Measurements from ENCODE around the gene TUBB8B.
"Not testable (repeated sequence)": the region's sequence is repeated elsewhere in the genome, so short reads cannot be mapped to it uniquely, and the experiment has no call there.

Gene TUBB8B

DNA sequence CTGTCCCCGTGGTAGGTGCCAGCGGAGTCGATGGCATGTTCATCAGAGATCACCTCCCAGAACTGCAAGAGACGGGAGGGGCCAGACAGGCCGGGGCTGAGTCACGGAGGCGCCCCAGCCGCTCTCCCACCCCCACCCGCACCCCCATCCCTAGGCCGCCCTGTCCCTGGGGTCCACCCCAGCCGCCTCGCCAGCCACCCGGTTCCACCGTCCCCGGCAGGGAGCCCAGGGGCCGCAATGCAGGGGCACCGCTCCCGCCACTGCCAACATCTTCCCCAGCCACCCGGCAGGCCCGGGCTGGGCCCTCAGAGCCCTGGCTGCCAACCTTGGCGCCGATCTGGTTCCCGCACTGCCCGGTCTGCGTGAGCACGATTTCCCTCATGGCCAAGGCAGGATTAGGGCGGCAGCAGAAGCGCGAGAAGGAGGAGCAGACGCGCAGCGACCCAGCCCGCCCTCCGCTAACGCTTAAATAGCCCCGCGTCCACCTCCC, at the start of gene TUBB8B:
TSS of gene TUBB8B (minus strand) at position 440 of the 490 bp plus-strand sequence. CDS start at position 382, 58 bp downstream.
- not testable (repeated sequence) for FAIRE-seq

DNA sequence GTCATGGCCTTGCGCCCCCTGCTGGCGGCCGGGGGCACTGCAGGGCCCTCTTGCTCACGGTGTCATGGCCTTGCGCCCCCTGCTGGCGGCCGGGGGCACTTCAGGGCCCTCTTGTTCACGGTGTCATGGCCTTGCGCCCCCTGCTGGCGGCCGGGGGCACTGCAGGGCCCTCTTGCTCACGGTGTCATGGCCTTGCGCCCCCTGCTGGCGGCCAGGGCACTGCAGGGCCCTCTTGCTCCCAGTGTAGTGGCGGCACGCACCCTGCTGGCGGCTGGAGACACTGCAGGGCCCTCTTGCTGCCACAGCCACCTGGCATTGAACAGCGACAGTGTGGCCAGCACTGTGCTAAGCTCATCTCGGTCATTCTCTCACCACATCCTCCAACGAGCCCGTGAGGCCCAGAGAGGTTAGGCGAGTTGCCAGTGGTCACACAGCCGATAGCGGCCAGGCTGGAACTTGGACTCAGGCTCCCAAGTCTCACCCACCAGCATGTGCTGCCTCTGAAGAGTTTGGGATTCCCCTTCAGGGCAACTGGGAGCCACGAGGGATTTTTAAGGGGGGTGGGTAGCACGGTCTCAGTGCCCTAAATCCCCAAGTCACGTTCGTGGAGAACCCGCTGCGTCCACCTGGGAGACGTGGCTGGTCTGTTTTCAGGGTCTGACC, 48.0 kb upstream of the TUBB8B start:
- not testable (repeated sequence) for FAIRE-seq

DNA sequence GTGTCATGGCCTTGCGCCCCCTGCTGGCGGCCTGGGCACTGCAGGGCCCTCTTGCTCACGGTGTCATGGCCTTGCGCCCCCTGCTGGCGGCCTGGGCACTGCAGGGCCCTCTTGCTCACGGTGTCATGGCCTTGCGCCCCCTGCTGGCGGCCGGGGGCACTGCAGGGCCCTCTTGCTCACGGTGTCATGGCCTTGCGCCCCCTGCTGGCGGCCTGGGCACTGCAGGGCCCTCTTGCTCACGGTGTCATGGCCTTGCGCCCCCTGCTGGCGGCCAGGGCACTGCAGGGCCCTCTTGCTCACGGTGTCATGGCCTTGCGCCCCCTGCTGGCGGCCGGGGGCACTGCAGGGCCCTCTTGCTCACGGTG, 47.3 kb upstream of the TUBB8B start:
- FAIRE-seq, result not testable (repeated sequence)

DNA sequence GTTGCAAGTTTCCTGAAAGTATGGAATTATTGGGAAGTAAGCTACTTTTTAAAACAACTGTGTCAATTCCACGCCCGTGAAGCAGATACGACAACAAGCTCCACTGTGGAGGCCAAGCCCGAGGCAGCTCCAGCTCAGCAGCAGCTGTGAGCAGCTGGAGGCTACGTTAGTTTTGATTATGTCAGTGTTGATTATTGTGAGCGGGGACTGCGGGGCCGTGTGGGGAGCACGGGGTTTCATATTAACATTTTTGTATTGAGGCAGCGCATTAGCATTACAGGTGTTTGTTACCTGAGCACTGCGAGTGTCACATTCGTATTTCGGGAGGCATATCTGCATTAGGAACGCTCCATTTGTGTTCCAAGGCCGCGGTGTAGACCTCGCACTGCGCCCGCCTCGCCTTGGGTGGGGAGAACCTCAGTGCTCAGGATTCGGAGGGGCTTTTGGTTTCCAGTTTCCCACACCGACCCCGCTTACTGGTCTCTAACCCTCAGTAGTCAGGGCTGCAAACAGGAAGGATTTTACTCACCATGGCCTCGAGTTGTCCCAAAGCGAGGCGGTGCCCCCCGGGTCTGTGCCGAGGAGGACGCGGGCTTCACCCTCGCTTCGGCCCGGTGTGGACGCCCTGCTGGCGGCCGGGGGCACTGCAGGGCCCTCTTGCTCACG, 46.8 kb upstream of the TUBB8B start:
- not testable (repeated sequence) for FAIRE-seq

DNA sequence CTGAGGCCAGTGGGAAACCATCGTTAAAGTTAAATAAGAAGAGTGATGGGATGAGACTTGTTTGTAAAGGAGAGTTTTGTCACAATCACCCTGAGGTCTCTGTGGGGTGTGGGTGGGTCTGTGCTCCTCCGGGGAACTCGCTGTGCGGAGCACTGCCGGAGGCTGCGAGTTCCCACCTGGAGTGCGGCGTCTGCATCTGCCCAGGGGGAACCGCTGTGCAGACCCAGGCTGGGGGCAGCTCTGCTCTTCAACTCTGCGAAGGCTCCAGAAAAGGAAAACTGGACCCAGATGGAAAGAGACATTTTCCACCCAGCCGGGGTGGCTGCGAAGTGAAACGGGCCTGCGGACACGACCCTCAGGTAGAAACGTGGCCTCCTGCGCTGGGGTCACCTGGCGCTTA, 46.2 kb upstream of the TUBB8B start:
- FAIRE-seq, result not testable (repeated sequence)

DNA sequence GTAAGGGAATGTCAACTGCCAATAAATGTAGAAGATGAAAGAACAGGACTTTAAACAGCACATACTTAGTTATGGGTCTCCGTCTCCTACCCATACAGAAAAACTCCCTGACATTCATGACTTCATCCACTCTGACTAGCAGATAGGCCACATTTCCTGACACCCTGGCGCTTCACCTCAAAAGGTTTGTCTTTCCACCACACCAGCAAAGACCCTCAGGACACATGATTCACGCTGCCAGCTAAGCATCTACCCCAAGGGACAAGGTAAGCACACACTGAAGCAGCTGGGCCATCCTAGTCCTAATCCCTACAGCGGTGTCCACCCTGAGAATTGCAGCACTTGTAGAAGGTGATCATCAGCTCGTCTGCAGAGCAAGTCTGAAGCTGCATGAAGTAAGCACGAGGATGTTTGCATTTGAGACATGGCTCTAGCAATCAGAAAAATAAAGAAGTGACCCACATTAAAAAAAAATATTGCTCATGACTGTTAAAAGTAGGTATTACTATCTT, 44.5 kb upstream of the TUBB8B start:
- FAIRE-seq, result not testable (repeated sequence)

DNA sequence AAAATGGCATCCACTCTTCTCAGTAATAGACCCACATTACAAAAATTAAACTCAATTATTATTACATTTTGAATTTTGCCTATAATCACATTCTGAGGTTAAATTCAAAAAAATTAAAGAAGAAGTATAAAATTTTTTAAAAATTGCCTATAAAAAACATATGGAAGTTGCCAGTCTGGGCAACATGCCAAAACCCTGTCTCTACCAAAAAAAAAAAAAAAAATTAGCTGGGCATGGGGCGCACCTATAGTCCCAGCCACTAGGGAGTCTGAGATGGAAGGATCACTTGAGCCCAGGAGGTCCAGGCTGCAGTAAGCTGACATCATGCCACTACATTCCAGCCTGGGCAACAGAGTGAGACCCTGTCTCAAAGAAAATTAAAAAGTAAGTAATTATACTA, 42.1 kb upstream of the TUBB8B start:
- FAIRE-seq, result not testable (repeated sequence)

DNA sequence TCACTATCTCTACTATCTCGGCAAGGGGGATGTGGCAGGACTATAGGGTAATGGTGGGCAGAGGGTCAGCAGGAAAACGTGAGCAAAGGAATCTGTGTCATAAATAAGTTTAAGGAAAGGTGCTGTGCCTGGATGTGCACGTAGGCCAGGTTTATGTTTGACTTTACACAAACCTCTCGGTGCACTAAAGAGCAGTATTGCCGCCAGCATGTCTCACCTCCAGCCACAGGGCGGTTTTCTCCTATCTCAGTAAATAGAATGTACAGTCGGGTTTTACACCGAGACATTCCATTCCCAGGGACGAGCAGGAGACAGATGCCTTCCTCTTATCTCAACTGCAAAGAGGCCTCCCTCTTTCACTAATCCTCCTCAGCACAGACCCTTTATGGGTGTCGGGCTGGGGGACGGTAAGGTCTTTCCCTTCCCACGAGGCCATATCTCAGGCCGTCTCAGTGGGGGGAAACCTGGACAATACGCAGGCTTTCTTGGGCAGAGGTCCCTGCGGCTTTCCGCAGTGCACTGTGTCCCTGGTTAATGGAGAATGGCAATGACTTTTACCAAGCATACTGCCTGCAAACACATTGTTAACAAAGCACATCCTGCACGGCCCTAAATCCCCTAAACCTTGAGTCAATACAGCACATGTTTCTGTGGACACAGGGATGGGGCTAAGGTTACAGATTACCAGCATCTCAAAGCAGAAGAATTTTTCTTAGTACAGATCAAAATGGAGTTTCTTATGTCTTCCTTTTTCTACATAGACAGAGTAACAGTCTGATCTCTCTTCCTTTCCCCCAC, 41.2 kb upstream of the TUBB8B start:
- not testable (repeated sequence) for FAIRE-seq

DNA sequence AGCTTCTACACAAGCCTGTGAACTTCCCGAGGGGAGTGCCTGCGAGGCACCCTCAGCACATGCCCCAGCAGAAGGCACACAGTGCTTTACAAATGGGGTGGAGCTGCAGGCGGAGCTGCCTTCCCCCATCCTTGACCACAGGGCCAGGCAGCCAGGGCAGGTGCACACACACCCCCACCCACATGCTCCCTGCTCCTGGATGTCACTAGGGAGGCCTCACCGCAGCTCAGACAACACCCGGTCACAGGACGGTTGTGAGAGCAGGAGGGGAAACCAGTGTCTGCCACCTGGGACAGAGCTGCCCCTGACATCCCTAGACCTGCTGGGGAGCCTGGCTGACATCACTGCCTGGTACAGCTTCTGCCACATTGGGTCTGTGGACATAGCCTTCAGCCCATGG, 39.7 kb upstream of the TUBB8B start:
- not testable (repeated sequence) for FAIRE-seq

DNA sequence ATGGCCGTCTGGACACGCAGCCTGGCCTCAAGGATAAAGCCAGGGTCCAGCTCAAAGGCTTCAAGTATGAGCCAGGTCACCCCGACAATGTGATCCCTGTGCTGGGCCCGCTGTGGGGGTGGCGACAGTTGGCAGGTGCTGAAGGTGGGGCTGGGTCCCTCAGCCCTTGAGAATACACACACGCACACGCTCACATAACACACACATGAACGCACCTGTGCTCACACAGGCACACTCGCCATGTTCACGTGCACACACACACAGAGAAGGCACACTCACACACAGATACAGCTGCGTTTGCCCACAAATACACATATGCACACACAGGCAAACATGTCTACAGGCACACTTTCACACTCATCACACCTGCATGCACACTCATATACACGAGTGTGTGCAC, 35.4 kb upstream of the TUBB8B start:
- not testable (repeated sequence) for FAIRE-seq

DNA sequence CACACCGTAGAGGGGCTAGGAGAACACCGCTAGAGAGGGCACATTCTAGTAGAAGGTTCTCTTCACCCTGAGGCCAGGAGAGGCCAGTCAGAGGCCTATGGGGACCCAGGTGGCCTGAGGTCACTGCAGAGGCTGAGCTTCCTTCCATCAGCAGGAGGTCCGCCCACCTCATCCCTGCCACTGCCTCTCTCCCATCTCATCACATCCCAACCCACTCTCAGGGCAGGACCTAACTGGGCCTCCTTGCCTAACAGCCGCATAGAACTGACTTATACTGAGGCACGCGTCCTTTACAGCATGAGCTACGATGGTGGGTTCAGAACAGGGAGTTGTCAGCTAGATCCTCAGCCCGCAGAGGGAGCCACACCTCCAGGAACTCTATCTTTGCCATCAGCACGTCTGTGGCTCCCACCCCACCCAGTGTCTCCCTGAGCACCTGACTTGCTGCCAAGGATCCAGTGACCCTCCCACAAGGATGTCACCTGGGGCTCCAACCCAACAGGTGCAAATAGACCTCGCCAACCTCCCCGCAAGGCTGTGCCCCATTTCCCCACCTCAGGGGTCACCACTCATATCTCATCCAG, 33.3 kb upstream of the TUBB8B start:
- FAIRE-seq, result not testable (repeated sequence)

DNA sequence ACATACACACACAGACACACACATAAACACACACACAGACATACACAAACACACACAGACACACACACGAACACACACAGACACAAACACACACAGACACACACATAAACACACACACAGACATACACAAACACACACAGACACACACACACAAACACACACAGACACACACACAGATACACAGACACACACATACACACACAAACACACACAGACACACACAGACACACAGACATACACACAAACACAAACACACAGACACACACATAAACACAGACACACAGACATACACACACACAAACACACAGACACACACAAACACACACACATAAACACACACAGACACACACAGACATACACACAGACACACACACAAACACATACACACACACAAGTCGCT, 31.5 kb upstream of the TUBB8B start:
- FAIRE-seq, result not testable (repeated sequence)

DNA sequence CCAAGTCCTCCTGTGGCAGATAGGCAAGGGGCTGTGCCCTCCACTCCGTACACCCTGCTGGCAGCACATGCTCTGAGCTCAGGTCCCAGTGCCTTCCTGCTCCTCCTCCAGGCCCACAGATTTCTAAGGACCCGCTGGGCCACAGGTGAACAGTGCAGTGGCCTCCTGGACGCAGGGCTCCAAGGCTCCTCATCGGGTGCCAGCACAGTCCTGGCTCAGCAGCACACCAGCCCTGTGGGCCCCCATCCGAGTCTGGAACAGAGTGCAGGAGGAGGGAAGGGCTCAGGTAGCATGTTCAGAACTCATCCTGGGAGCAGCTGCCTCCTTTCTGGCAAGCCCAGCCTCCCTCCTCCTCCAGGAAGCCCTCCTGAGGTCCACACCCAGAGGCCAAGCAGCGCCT, 30.8 kb upstream of the TUBB8B start:
- not testable (repeated sequence) for FAIRE-seq

DNA sequence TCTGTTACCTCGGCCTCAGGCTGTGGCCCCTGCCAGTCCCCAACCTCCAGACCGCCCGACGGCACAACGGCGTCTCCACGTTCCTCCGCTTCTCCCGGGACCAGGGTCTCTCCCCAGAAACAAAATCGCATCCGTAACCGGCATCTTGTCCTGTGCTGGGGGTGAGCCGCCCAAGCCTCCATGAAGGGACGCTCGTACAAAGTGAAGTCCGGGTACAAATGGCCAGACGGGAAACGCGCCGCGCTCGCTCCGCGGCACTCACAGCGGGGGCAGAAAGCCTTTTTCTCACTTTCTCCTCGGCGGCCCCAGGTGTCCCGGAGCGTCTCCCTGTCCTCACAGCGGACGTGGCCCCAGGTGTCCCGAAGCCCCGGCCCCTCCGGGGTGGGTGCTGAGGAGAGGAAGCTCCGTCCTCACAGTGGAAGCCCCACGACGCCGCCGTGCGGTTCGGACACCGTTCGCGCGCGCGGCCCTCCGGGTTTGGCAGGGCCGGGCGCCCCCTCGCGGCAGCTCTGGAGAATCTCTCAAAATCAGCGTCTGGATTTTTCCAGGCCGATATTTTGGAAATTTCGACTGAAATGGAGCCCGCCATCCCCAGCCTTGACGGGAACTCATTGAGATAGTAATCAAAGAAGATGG, 26.2 kb upstream of the TUBB8B start:
- FAIRE-seq, result not testable (repeated sequence)

DNA sequence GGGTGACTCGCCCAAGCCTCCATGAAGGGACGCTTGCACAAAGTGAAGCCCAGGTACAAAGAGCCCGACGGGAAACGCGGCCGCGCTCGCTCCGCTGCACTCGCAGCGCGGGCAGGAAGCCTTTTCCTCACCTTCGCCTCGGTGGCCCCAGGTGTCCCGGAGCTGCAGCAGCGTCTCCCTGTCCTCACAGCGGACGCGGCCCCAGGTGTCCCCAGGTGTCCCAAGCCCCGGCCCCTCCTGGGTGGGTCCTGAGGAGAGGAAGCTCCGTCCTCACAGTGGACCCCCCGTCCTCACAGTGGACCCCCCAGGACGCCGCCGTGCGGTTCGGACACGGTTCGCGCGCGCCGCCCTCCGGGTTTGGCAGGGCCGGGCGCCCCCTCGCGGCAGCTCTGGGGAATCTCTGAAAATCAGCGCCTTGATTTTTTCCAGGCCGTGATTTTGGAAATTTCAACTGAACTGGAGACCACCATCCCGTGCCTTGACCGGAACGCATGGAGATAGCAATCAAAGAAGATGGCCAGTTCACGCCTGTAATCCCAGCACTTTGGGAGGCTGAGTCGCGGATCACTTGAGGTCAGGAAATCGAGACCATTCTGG, 23.9 kb upstream of the TUBB8B start:
- FAIRE-seq, result not testable (repeated sequence)

DNA sequence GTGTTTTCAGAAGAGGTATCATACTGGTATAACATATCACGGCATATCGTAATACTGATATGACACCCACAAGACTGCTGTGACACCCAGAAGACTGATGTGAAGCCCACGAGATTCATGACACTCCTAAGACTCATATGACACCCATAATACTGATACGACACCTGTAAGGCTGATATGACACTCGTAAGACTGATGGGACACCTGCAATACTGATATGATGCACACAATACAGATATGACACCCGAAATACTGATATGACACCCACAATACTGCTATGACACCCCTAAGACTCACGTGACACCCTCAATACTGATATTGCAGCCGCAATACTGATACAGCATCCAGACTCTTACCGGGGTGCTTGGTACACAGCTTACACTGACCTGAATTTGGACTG, 18.3 kb upstream of the TUBB8B start:
- FAIRE-seq, result not testable (repeated sequence)

DNA sequence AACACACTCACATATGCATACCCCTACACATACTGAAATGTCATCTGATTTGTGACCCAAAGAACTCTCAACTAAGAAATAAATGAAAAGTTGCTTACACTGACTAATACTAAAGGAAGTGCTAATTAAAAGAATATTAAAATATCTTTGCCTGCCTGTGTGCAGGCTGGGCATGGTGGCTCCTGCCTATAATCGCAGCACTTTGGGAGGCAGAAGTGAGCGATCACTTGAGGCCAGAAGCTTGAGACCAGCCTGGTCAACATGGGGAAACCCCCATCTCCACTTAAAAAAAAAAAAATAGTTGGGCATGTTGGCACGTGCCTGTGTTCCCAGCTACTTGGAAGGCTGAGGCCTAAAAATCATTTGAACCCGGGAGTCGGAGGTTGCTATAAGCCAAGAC, 14.9 kb upstream of the TUBB8B start:
- FAIRE-seq, result not testable (repeated sequence)

DNA sequence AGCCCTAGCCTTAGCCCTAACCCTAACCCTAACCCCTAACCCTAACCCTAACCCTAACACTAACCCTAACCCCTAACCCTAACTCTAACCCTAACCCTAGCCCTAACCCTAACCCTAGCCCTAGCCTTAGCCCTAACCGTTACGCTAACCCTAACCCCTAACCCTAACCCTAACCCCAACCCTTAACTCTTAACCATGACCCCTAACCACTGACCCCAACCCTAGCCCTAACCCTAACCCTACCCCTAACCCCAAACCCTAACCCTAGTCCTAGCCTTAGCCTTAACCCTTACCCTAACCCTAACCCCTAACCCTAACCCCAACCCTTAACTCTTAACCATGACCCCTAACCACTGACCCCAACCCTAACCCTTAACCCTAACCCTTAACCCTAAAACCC, 14.2 kb upstream of the TUBB8B start:
- FAIRE-seq, result not testable (repeated sequence)

DNA sequence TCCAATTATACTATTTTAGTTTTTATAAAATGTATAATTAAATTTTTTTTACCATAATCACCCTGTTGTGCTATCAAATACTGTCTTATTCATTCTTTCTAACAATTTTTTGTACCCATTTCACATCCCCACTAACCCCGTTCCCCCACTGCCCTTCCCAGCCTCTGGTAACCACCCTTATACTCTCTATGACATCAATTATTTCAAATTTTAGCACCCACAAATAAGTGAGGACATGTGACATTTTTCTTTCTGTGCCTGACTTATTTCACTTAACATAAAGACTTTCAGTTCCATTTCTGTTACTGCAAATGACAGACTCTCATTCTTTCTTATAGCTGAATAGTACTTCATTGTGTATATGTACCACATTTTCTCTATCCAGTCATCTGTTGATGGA, 5.0 kb upstream of the TUBB8B start:
- FAIRE-seq, result not testable (repeated sequence)

DNA sequence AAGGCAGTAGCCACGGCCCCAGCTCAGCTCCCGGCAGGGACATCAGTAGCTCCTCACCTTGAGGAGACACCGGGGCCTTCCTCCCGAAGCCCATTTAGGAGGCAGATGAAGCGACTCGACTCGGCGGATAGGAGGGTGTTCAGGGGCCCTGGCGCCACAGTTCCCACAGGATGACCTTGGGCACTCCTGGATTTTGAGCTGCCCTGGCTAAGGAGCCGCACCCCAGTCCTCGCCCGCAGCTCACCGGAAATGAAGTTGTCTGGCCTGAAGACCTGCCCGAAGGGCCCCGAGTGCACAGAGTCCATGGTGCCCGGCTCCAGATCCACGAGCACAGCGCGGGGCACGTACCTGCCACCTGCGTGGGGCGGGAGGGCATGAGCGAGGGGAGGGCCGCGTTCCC, 719 bp downstream of the TUBB8B start:
- not testable (repeated sequence) for FAIRE-seq

DNA sequence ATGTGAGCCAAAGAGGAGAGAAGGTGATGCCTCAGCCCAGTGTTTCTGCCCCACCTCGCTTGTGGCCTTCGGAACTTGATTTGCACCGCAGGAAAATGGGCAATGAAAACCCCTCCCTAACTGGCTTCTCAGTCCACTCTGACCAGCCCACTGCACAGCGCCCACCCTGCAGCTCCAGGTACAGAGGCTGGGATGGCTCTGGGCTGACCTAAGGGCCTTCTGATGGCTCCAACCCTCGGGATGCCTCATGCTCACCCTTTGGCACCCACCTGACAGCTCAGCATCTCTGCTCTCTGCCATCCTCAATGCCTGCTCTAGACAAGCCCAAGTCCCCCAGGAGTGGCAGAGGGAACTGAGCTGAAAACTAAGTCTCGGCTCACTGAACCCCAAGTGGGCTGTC, 36.2 kb downstream of the TUBB8B start:
- FAIRE-seq, result not testable (repeated sequence)

DNA sequence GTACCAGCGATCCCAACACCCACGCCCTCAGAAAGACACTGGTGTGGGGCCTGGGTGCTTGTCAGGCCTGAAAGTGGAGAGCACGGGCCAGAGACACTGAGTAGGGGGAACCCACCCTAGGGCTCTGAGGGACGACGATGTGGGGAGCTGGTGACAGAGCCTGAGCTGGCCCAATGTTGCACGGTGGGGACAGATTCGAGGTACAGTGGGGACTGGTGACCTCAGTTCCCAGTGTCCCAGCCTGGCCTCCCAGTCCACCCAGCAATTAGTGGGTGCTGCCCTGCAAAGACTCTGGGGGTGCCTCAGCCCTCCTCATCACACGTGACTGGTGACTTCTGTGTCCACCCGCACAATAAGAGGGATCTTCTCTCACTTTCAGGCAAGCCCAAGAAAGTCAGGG, 36.6 kb downstream of the TUBB8B start:
- not testable (repeated sequence) for FAIRE-seq
